Measurements from ENCODE around the gene RANBP6.

The RANBP6 gene

GRCh38 chr9:6007058-6007769 is 8.2 kb downstream of the RANBP6 start:
- peak; percentile 94 for DNase-seq

- DNase-seq = no peak
Observed at GRCh38 chr9:6006749-6007057, 8.7 kb downstream of the RANBP6 start.

GRCh38 chr9:6000955-6001354 is 14.5 kb downstream of the RANBP6 start:
- DNase-seq = no peak

- no peak for DNase-seq
Observed at GRCh38 chr9:5999443-6000101, 15.9 kb downstream of the RANBP6 start.

- DNase-seq = no peak
Observed at GRCh38 chr9:5994493-5994892, 20.9 kb downstream of the RANBP6 start.

- DNase-seq = peak; percentile 6
Observed at GRCh38 chr9:5988265-5988664, 27.2 kb downstream of the RANBP6 start.

GRCh38 chr9:5983042-5983441 is 32.4 kb downstream of the RANBP6 start:
- DNase-seq = no peak

- DNase-seq = no peak
Observed at GRCh38 chr9:5982317-5982716, 33.1 kb downstream of the RANBP6 start.

- no peak for DNase-seq
Observed at GRCh38 chr9:5978523-5978922, 36.9 kb downstream of the RANBP6 start.

- no peak for DNase-seq
Observed at GRCh38 chr9:5976674-5977397, 38.6 kb downstream of the RANBP6 start.

GRCh38 chr9:5971740-5972139 is 43.7 kb downstream of the RANBP6 start:
- no peak for DNase-seq

All from DMS53 (cell line).